Measurements from ENCODE around the gene KRTAP2-1.

The KRTAP2-1 gene

DNA sequence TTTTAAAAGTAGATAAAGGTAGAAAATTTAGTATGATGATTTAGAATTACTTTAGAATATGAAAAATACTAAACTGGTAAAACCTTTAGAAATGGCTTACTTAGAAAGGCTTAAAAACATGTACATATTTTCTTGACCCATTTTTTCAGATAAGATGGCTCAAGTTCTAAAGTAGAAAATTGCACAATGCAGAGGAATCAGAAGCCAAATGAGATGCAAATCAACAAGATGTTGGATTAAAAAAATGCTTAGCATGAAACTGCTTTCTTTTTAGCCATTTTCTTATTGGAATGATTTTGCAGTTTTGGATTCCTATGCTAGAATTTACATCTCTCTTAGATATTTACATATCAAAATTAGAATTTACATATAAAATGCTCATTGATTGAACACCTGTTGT lies 36.7 kb downstream of the KRTAP2-1 start:
- no peak for DNase-seq

GRCh38 chr17:41009936-41010335 lies 37.2 kb downstream of the KRTAP2-1 start:
- DNase-seq, result no peak

- DNase-seq, result peak; percentile 62
Observed at GRCh38 chr17:41009301-41009760, 37.8 kb downstream of the KRTAP2-1 start.

GRCh38 chr17:41008811-41009210 lies 38.3 kb downstream of the KRTAP2-1 start, which contains the start of gene KRTAP3-1:
Gene KRTAP3-1 (minus strand): TSS chr17:41009128. CDS start chr17:41009074, 54 bp downstream.
- peak; percentile 92 for DNase-seq

DNA sequence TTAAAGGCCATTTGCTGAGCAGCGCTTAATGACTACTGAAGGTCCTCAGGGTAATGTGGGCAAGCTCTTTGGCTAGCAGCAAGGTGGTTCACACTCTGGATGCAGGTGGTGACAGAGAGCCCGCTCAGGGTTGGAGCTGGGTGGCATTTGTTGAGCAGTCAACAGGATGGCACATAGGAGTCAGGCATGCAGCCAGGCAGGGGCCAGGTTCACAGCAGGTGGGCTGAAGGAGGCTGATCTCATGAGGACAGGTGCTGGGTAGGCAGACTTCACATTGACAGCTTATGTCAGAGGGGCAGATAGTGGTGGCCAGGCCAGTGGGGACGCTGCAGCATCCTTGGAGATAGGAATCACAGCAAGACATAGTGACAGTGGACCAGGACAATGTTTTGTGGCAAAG lies 42.7 kb downstream of the KRTAP2-1 start:
- DNase-seq, result peak; percentile 85

DNA sequence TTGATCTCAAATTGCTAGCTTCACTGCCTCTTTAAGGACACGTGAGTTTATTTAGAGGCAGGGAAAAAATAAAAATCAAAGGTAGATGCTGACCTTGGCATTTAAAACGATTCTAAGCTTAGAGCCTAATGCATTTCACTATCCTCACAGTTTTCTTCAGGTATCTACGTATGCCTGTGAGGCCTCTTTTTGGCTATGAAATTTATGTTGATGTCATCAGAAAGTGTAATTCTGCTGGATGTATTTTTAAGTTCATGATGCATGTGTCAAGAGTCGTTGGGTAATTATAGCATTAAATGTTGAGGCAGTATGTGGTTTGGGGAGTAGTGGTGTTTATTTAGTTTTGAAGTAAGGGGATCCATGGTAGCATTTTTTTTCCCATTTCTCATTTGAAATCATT lies 43.2 kb downstream of the KRTAP2-1 start:
- no peak for DNase-seq

- no peak for DNase-seq
Observed at GRCh38 chr17:41002814-41003213, 44.3 kb downstream of the KRTAP2-1 start.

DNA sequence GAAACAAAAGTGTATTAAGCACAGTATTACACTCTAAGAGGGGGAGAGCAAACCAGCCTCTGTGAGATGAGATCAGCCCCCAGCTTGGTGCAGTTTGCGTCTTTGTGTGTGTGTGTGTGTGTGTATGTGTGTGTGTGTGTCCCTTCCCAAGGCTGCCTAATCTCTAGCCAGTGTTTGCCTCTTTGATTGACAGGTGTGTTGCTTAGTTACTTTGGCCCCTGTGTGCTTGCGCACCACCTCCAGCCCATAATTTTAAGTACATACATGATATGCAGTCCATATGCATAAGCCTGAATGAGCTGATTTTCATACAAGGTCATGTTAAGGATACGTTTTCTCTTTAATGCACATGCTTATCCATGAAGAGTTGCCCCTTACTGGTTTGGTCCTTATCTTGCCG lies 45.3 kb downstream of the KRTAP2-1 start:
- DNase-seq, result no peak

DNA sequence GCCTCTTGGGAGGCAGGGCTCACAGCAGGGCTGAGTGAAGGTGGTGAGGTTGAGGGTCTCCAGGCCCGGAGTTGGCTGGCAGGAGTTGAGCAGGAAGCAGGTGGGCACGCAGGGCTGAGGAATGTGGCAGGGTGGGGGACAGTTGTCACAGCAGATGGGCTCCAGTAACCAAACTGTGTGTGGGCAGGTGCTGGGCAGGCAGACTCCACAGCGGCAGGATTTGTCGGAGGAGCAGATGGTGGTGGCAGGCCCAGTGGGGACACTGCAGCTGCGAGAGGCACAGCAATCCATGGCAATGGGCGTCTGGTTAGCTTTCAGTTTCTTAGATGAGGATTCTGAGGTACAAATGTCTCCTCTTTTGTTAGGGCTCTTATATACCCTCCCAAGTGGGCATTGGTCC lies 47.6 kb downstream of the KRTAP2-1 start, which contains the start of gene KRTAP3-2:
Gene KRTAP3-2 (minus strand): TSS at position 344 of the 400 bp plus-strand sequence. CDS start 53 bp downstream, at position 291.
- peak; percentile 16 for DNase-seq

DNA sequence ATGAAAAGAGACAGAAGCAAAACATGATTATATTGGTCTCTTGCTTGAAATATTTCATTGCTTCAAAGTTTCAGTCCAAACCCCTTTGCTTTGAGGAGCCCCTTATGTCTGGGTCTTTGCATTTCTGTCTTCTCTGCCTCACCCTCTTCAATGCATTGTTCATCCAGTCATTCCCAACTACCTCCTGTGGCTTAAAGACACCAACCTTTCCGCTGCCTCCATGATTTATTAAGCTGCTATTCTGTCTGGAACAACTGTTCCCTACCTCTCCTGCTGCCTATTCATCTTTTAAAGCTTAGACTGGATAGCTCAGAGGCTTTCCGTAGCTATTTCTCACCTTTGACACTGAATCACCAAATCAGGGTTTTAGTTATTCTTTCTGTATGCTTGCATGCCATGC lies 49.8 kb downstream of the KRTAP2-1 start:
- DNase-seq, result no peak

DNA sequence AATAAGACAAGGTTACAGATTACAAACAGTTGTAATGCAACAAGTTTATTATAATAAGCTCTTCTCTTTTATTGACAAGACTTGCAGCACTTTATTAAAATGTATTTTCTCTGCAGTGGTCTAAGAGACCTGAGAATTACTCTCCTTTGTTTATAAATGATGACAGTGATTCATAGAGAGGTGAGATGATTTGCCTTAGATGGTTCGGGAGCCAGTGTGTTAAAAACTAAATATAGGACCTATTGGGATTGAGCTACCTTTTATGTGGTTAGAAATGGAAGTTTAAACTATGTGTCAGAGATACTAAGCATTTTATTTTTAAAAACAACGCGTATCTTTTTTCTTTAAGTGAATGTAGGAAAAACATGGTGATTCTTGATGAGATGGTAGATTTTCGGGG lies 50.3 kb downstream of the KRTAP2-1 start:
- DNase-seq, result no peak

All from NCI-H1105 (cell line).